ENCODE data around the gene DCC. TPM values are rescaled to one million over a fixed set of nuclear protein-coding genes. Genes with fewer than 3 reads are reported as not detected.

Gene DCC
- total RNA-seq, 1 experiment from 2014 or later: not detected

- intact Hi-C loops (cut with micrococcal nuclease): no loop called here
- Histone ChIP-seq H3K9me3 (ENCODE audit: control insufficient read depth in 1 of 2, insufficient read depth in 1 of 2, low read depth in 1 of 2, low read length in 2 of 2) (peaks cover 0 to 18% of the 10 kb centered on the region in 2 experiments; a peak in 2 of 4 replicates), H3K36me3 (ENCODE audit: control insufficient read depth in 1 of 2, insufficient read depth in 2 of 2, low read length in 2 of 2) (no peaks in the 10 kb centered on the region), H3K9ac (ENCODE audit: low read length) (no peak overlapping the region), H3K4me2 (ENCODE audit: low read length) (no peak overlapping the region), H3K9me2 (ENCODE audit: insufficient read depth) (no peaks in the 10 kb centered on the region), H3K4me3 (replicated peaks in 1 of 2; ENCODE audit: low read depth in 1 of 2, low read length in 2 of 2) (no peak overlapping the region), H2AFZ (ENCODE audit: low read depth, low read length, poor library complexity, severe bottlenecking) (no peak overlapping the region), H3K79me2 (ENCODE audit: insufficient read depth, low read length) (no peaks in the 10 kb centered on the region), H3K27me3 (ENCODE audit: insufficient read depth, low read length) (no peaks in the 10 kb centered on the region), H3K27ac (ENCODE audit: low read depth, low read length) (no peak overlapping the region), H4K20me1 (ENCODE audit: insufficient read depth) (no peaks in the 10 kb centered on the region), H3K4me1 (ENCODE audit: control insufficient read depth in 1 of 2, insufficient read depth in 2 of 2, low read length in 2 of 2) (no peaks in the 10 kb centered on the region)
- RAD21 ChIA-PET (ENCODE audit: low non-redundant PET in 1 of 2, low total read pairs in 2 of 2, uncharacterized antibody in 2 of 2, unreplicated experiment in 2 of 2): no interaction called here
- POLR2A ChIA-PET: no interaction called here
- ATAC-seq (no peak), DNase-seq (ENCODE audit: low read depth, low spot score) (no peak)
- TF ChIP-seq EZH2phosphoT487 (IDR thresholded peaks at IDR 0.05; ENCODE audit: borderline replicate concordance) (no peak), POLR2AphosphoS5 (IDR thresholded peaks at IDR 0.05; ENCODE audit: low read depth, low read length) (no peak), RAD21 (IDR thresholded peaks at IDR 0.05; ENCODE audit: low read depth) (no peak), JUND (IDR thresholded peaks at IDR 0.05) (no peak)
- BruUV-seq (replicated peaks): no TSS peak
- CTCF ChIA-PET: no interaction called here
Measured at GRCh38 chr18:53441761-53442414, 1101.9 kb downstream of the DCC start.

GRCh38 chr18:53442415-53442783 lies 1102.4 kb downstream of the DCC start:
- intact Hi-C loops (cut with micrococcal nuclease): no loop called here
- H3K27ac ChIP-seq (ENCODE audit: low read depth, low read length): no peak overlapping the region
- ChIA-PET CTCF (no interaction called here), POLR2A (no interaction called here), RAD21 (ENCODE audit: low non-redundant PET in 1 of 2, low total read pairs in 2 of 2, uncharacterized antibody in 2 of 2, unreplicated experiment in 2 of 2) (no interaction called here)
- no peaks in the 10 kb centered on the region for H3K9me2 ChIP-seq (ENCODE audit: insufficient read depth)
- no peak overlapping the region for H3K9ac ChIP-seq (ENCODE audit: low read length)
- H2AFZ ChIP-seq (ENCODE audit: low read depth, low read length, poor library complexity, severe bottlenecking): no peak overlapping the region
- no peaks in the 10 kb centered on the region for H3K79me2 ChIP-seq (ENCODE audit: insufficient read depth, low read length)
- BruUV-seq (replicated peaks): no TSS peak
- H3K4me1 ChIP-seq (ENCODE audit: control insufficient read depth in 1 of 2, insufficient read depth in 2 of 2, low read length in 2 of 2): no peaks in the 10 kb centered on the region
- no peak for TF ChIP-seq FOSL1 (IDR thresholded peaks at IDR 0.05; ENCODE audit: low read depth)
- TF ChIP-seq JUND (IDR thresholded peaks at IDR 0.05): no peak
- TF ChIP-seq CBX3 (IDR thresholded peaks at IDR 0.05; ENCODE audit: low read depth): no peak
- TF ChIP-seq RAD21 (IDR thresholded peaks at IDR 0.05; ENCODE audit: low read depth): no peak
- TF ChIP-seq EGR1 (IDR thresholded peaks at IDR 0.05; ENCODE audit: low read depth): no peak
- TF ChIP-seq ZNF274 (IDR thresholded peaks at IDR 0.05; ENCODE audit: low read depth, low read length): no peak
- no peaks in the 10 kb centered on the region for H3K36me3 ChIP-seq (ENCODE audit: control insufficient read depth in 1 of 2, insufficient read depth in 2 of 2, low read length in 2 of 2)
- no peak overlapping the region for H3K4me2 ChIP-seq (ENCODE audit: low read length)
- H4K20me1 ChIP-seq (ENCODE audit: insufficient read depth): no peaks in the 10 kb centered on the region
- peaks cover 0 to 18% of the 10 kb centered on the region in 2 experiments; a peak in 2 of 4 replicates for H3K9me3 ChIP-seq (ENCODE audit: control insufficient read depth in 1 of 2, insufficient read depth in 1 of 2, low read depth in 1 of 2, low read length in 2 of 2)
- no peaks in the 10 kb centered on the region for H3K27me3 ChIP-seq (ENCODE audit: insufficient read depth, low read length)
- DNase-seq (ENCODE audit: low read depth, low spot score) (no peak), ATAC-seq (no peak)
- no peak overlapping the region for H3K4me3 ChIP-seq (replicated peaks in 1 of 2; ENCODE audit: low read depth in 1 of 2, low read length in 2 of 2)

Data from HCT116 (cell line).